GM21825 (cell line): ENCODE measurements around the gene STXBP6.

Experiments used
- ATAC-seq: cut with Tn5 transposase; IDR thresholded peaks from one replicate; pipeline ENCODE4 v1.9.1; 2021; ENCODE audit warnings: mild to moderate bottlenecking, moderate library complexity; ENCODE audit not compliant: unreplicated experiment

Gene STXBP6

GRCh38 chr14:25049568-25050268, at the start of gene STXBP6:
STXBP6 (minus strand) TSS chr14:25050147; CDS start chr14:24974818, 75,329 bp downstream.
- no peak for ATAC-seq

GRCh38 chr14:25097120-25097519, 47.2 kb upstream of the STXBP6 start:
- no peak for ATAC-seq

- no peak for ATAC-seq
Observed at GRCh38 chr14:25095736-25096437, 45.9 kb upstream of the STXBP6 start.

- no peak for ATAC-seq
Observed at GRCh38 chr14:25094171-25094907, 44.4 kb upstream of the STXBP6 start.

GRCh38 chr14:25092258-25092740, 42.4 kb upstream of the STXBP6 start:
- no peak for ATAC-seq

GRCh38 chr14:25090716-25091454, 40.9 kb upstream of the STXBP6 start:
- ATAC-seq = no peak

GRCh38 chr14:25090256-25090655, 40.3 kb upstream of the STXBP6 start:
- ATAC-seq = no peak

GRCh38 chr14:25089496-25089895, 39.5 kb upstream of the STXBP6 start:
- ATAC-seq = no peak

- no peak for ATAC-seq
Observed at GRCh38 chr14:25086821-25087396, 37.0 kb upstream of the STXBP6 start.

- ATAC-seq = no peak
Observed at GRCh38 chr14:25086081-25086480, 36.1 kb upstream of the STXBP6 start.

GRCh38 chr14:25080682-25081081, 30.7 kb upstream of the STXBP6 start:
- no peak for ATAC-seq

- no peak for ATAC-seq
Observed at GRCh38 chr14:25079311-25079710, 29.4 kb upstream of the STXBP6 start.

- no peak for ATAC-seq
Observed at GRCh38 chr14:25074099-25074685, 24.2 kb upstream of the STXBP6 start.

- ATAC-seq = no peak
Observed at GRCh38 chr14:25069879-25070278, 19.9 kb upstream of the STXBP6 start.

GRCh38 chr14:25067600-25067999, 17.7 kb upstream of the STXBP6 start:
- no peak for ATAC-seq

- no peak for ATAC-seq
Observed at GRCh38 chr14:25062022-25062321, 12.0 kb upstream of the STXBP6 start.

GRCh38 chr14:25056688-25057078, 6.7 kb upstream of the STXBP6 start:
- no peak for ATAC-seq

- no peak for ATAC-seq
Observed at GRCh38 chr14:25055992-25056687, 6.2 kb upstream of the STXBP6 start.

- no peak for ATAC-seq
Observed at GRCh38 chr14:25055005-25055404, 5.1 kb upstream of the STXBP6 start.

GRCh38 chr14:25053585-25053984, 3.6 kb upstream of the STXBP6 start:
- no peak for ATAC-seq
